Dedifferentiated amniotic fluid mesenchymal stem cell (primary cell): ENCODE results near the gene CLDN18.

Experiments
- DNase-seq: peaks from one replicate; pipeline ENCODE4 v3.0.0-alpha.2; 2016; ENCODE audit errors: extremely low spot score

CLDN18 gene

DNA sequence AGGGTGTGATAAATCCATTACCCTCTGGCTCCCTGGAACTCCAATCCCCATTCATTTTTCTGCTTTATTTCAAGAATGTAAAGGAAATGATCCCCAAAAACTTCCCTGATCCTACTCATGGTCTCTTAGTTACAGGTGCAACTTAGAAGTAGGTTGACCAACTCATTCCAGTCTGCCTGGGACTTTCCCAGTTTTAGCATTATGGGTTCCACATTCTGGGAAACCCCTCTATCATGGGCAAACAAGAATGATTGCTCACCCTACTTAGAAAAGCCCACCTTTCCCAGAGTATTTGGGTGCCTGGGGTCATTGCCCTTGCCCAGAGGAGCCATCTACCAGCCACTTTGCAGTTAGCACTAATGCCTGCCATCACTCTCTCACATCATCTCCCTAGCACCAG, 15.6 kb downstream of the CLDN18 start:
- DNase-seq: no peak

DNA sequence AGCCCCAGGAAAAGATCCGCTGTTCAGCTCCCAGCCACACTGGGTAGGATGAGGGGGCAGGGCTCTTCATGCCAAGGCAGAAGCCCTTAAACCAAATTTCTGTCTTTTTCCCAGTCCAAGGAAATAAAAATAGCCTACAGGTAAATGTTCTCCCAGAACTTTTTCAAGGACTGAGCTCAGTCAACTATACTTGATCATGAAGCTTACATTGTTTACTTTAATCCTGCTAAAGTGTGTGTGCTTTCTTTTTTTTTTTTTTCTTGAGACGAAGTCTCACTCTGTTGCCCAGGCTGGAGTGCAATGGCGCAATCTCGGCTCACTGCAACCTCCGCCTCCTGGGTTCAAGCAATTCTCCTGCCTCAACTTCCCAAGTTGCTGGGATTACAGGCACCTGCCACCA, 17.9 kb downstream of the CLDN18 start:
- no peak for DNase-seq

DNA sequence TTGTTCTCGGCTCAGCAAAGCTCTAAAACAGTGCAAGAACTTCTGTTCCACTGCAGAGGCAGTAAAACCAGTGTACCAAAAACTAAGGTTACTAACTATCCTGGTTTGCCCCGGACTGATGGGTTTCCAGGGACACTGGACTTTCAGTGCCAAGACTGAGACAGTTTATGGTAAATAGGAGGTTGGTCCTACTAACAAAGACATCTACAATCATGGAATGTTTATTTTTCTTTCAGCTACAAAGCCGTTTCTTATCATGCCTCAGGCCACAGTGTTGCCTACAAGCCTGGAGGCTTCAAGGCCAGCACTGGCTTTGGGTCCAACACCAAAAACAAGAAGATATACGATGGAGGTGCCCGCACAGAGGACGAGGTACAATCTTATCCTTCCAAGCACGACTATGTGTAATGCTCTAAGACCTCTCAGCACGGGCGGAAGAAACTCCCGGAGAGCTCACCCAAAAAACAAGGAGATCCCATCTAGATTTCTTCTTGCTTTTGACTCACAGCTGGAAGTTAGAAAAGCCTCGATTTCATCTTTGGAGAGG, 20.8 kb downstream of the CLDN18 start:
- DNase-seq: no peak

DNA sequence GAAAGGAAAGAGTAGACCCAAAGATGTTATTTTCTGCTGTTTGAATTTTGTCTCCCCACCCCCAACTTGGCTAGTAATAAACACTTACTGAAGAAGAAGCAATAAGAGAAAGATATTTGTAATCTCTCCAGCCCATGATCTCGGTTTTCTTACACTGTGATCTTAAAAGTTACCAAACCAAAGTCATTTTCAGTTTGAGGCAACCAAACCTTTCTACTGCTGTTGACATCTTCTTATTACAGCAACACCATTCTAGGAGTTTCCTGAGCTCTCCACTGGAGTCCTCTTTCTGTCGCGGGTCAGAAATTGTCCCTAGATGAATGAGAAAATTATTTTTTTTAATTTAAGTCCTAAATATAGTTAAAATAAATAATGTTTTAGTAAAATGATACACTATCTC, 21.6 kb downstream of the CLDN18 start:
- no peak for DNase-seq

DNA sequence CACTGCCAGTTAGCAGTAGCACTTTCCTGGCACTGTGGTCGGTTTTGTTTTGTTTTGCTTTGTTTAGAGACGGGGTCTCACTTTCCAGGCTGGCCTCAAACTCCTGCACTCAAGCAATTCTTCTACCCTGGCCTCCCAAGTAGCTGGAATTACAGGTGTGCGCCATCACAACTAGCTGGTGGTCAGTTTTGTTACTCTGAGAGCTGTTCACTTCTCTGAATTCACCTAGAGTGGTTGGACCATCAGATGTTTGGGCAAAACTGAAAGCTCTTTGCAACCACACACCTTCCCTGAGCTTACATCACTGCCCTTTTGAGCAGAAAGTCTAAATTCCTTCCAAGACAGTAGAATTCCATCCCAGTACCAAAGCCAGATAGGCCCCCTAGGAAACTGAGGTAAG, 22.6 kb downstream of the CLDN18 start:
- DNase-seq: no peak

DNA sequence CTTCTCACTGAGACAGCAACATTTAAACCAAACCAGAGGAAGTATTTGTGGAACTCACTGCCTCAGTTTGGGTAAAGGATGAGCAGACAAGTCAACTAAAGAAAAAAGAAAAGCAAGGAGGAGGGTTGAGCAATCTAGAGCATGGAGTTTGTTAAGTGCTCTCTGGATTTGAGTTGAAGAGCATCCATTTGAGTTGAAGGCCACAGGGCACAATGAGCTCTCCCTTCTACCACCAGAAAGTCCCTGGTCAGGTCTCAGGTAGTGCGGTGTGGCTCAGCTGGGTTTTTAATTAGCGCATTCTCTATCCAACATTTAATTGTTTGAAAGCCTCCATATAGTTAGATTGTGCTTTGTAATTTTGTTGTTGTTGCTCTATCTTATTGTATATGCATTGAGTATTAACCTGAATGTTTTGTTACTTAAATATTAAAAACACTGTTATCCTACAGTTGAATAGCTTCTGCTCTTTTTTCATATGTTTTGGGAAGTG, 23.3 kb downstream of the CLDN18 start:
- DNase-seq: no peak

DNA sequence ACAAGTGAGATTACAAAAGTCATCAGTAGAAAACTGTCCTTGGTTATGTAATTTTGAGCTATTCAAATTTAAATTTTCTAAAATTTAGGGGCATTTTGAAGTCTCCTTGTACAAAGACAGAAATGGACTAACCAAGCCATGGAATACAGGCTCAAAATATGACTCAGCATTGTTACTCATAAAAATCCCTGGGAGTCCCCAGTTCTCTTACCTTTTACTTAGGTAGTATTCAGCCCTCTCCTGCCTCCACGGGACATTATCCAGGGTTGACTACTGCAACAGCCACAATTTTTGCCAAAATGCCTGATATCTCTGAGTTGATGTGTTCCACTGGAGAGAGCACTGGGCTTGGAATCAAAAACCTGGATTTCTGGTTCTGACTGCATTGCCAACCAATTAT, 25.0 kb downstream of the CLDN18 start:
- no peak for DNase-seq

DNA sequence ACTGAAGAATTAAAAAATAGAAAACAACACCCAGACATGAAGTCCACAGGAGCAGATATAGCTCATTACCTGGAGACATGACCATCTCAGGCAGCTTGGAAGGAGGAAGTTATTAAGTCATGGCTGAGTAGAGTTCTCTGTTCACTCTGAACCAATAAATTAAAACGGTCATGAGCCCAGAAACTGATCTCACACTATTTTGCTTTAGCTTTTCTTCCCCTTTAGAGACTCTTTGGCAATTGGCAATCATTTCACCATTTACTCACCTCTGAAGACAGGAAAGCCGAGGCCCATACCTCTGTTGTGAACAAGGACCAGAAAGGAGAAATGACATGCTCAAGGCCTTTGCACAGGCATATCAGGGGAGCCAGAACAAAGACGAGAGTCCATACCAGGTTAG, 26.6 kb downstream of the CLDN18 start:
- DNase-seq: no peak

DNA sequence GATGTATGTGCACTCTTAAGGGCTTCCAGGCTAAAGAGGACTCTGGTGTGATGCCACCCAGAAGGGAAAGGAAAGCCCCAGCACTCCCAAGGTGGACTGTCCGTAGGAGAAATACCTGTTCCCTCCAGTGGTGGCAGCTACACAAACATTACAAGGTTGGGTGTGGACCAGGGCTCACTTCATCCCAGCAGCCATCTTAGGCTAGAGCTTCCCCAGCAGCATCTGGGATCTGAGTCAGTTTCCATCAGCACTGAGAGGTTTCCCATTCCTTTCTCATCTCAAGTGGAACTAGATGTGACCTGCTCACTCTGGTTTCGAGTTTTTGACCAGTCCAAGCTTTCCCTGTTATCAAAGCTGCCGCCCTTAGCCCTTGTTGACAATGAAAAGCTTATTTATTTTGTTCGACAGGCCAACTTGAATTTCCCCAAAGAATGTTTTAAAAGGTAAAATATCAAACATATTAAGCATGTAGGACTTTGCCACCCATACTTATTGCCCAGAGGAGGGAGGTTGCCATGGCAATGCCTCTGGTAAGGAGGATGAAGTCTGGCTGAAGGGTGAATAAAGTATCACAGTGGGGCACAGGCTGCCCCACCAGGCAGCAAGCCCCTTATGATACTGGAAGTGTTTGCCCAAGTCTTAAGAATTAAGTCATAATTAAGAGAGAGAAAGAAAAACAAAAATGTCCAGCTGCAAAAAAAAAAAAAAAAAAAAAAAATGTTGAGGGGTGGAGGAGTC, 28.9 kb downstream of the CLDN18 start:
- DNase-seq: no peak

DNA sequence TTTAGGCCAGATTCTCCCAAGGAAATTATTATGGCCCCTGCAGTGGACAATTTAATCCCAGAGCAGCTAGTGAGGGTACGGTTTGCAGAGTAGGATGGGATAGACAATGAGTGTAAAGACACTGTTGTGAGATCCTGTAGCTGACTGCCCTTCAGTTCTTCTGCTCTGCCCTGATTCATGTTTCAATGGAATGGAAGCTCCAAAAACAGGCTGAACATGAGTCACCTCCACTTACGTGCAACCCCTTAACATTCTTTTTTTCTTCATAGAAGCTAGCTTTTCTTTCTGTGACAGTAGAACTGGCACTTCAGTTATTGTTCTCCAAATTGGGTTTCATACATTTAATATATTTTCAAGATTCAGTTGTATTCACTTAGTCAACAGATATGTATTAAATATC, 32.1 kb downstream of the CLDN18 start:
- peak; percentile 54 for DNase-seq

DNA sequence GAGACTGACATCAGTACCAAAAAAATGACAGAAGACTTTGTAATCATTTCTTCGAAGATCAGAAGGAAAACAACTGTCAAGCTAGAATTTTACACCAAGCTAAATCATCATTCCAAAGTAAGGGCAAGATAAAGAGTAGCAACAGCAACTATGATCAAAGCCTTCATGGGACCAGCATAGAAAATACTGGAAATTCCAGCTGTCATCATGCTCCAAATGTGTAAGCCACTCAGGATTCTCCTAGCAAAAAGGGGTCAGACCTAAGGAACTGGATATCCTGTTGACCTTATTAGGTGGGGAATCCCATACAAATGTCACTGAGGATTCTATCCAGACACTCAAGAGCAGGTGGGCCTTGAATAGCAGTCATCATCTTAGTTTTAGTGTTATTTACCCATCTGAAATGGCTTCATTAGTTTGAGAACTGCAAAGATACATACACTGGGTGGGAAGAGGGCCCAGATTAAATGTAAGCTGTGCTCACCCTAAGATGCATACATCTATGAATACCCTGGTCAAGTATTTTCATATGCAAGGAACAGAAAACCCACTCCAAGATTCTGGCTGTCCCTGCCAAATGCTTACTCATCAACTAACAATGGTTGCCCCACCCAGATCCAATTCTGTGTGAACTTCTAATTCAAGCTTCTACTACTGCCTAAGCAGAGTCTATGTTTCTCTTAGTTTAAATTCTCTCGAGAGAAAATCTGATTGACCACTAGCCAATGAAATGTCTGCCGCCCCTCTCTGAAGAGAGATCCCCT, 33.5 kb downstream of the CLDN18 start:
- peak; percentile 90 for DNase-seq

DNA sequence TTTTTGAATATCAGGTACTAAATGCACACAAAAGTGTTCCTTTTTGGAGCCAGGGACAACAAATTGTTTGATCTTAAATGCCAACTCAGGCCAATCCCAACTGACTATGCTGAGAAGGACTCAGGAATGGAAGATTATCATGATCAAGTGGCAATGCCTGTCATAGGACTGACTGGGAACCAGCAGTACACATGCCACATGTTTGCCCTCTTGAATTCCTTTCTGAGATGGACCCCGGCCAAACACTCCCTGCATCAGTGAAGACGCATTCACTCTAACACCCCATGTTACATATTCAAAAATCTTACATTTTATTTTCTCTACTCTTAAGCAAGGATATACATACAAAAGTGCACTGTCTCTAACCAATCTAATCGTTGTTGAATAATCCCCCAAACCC, 36.1 kb downstream of the CLDN18 start:
- no peak for DNase-seq

DNA sequence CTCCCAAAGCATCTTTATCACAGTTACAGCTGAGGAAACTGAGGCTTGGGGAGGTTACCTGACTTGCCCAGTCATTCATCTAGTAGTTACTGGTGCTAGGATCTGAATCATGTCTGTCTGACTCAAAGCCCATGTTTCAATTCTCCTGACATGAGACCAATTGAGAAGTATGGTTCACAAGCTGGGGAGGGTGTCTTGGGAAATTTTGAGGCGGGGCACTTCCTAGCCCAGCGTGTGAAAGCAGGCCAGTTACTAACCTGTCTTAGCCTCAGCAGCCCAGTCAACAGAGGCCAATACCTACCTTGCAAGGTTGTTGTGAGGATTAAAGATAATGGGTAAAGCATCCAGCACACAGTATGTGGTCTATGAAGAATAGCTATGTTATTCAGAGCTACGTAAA, 37.0 kb downstream of the CLDN18 start:
- no peak for DNase-seq

DNA sequence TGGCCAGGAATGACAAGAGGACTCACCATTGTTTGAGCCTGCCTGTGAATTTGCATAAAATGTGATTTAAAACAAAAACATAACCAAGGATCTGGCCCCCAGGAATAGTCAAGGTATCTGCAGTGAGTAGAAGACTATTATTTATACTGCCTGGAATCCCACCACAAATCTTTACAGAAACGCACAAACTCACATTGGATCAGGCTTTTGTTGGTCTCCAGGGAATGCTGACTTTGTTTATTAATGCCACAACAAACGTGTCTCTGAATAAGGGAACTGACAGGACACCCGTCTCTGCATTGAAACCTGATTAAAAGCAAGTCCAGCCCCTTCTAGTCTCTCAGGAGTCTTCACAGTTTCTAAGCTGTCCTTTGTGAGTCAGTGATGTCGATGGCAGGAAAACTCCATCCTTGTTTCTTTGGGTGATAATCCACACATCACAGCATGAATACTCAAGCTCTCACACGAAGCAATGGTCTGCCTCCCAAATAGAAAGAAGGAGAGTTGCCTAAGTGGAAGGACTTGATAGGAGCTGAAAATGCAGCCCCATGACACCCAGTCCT, 37.7 kb downstream of the CLDN18 start:
- DNase-seq: no peak

DNA sequence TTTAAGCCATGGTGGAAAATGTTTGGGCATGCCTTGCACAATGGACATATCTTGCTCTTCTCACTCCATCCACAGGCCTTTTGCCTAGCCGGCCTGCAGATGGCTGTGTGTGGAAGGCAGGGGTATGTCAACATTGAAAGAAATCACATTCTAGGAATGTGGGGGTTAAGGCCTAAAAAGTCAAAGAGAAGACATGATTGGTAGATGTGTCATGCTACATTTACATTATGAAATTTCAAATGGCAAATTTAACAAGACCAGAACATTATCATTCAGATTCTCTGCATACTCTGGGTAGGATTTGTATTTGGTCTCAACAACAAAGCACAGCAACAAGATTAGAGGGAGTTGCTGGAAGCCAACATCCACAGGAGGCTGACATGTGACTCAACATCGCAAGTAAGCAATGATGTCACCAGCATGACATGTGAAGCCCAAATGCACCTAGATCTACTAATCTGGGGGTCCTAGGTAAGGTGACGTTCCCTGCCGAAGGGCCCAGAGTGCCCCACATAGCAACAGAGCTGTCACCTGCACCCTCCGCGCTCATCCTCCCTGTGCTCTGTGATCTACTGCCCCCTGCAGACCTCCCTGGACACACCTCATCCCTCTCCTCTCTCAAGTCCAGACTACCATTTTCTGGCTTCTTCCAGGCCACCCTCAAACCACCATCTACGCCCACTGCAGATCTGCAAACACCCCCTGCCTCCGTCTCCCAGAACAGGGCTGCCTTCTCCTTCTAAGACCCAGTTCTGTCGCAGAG, 39.4 kb downstream of the CLDN18 start:
- DNase-seq: no peak

DNA sequence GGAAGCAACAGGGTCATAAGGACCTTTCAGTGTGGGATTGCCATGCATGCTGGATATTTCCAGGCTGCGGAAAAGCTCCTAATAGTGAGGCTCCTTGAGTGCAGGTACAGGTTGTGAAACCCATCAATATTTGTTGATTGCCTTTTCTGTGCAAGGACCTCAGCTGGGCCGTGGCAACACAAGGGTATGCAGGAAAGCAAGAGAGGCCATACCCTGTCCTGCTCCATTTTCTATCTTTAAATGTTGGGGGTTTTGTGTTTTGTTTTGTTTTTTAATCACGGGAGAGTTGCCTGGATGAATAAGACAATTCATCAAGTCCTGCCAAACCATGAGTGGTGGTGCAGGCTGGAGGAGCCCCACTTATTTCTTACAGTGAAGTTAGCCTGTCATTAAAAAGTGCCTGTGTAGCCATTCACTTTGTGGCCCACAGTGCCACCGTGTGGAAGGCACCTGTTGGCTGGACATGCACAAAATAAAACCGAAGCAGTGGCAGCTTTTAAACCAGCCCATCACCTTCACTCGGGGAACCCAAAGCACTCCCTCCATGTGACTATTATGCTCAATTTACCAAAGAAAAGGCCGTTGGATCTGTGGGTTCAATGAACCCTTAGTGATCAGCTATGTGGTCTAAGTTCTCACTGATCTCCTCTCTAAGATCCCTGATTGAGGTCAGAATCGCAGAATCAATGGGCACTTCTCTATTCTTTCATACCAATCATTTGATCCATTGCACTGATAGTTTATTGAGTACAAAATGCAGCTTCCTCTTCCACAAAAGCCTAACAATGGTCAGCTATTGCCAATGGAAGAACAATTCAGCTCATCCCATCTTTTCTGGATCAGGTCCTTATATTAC, 42.2 kb downstream of the CLDN18 start:
- peak; percentile 32 for DNase-seq

DNA sequence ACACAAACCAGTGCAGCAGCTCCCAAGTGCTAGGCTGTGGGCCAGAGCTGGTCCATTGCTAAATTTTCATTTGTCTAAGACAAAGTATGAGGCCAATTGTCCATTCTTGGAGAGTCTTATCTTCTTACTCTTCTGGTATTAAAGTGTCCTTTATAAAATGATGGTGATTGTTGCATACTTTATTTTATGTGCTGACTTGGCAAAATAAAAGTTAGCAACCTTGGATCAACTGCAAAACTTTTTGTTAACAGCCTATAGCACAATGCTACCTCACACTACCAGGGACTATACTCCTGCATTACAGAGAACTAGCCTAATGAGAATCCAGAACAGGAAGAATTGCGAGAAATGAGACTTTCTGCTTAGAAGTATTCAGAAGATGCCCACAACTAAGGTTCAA, 44.1 kb downstream of the CLDN18 start:
- DNase-seq: no peak

DNA sequence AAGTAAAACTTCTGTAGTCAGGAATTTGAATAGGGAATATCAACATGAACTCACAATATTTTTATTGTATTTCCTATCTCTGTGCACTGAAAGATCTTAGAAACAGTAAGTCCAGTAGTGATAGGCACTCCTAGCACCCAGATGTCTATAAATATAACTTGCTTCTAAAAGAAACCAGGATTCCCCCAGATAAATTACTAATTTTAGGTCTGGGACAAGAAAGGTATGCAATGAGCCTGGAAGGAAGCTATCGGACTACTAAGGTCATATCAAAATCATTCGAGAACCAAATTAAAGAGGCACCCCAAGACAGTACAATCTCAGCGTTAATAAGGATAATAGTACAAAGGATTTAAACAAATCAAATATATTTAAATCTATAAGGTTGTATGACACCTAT, 47.4 kb downstream of the CLDN18 start:
- no peak for DNase-seq

DNA sequence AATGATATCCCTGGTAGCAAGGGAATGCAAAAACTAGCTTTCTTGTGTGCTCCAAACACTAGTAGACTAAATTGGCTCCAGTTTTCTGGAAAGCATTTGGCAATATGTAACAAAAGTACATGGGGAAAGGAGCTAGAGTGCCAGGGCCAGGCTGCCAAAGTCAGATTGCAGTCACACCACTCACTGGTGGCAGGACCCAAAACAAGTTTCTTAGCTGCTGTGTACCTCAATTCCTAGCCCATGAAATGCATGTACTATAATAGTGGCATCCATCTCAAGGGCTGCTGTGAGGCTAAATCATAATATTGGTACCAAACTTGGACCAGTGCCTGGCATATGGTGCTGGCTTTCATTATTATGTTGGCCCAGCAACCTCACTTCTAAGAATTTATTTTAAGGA, 49.3 kb downstream of the CLDN18 start:
- no peak for DNase-seq

DNA sequence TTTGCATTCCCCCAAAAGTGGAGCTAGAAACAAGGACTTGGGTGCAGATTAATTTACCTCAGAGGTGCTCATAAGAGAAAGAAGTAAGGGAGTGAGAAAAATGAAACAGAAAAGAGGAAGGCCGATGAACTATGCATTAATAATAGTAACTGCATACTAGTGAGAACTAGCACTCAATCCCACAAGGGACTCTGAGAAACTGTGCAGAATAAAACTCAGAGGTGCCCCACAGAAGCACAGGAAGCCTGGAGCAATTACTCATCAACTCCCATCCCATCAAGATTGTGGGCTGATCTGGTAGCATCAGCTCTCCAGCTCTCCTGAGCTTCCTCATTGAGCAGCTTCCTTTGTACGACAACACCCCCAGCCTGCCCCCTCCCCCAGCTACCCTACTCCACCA, 50.8 kb downstream of the CLDN18 start:
- DNase-seq: no peak

DNA sequence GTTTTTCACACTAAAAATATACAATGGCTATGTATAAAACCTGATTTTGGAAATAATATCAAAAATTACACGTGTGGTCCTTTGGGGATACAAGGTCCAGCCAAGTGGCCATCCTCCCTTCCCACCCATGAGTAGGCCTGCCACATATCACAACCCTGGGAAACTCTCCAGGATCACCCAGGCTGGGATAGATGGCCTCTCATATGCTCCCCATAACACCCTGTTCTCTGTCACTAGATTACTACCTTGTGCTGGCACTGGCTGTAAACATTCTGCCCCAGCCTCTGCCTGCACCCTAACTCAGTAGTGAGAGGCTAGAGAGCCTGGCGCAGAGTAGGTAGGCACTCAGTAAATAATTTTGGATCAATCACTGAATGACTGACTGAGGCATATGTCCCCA, 52.1 kb downstream of the CLDN18 start:
- no peak for DNase-seq
